Glomerular endothelial cell (primary cell): ENCODE data around the gene KCNJ5. TPM values are rescaled to one million over a fixed set of nuclear protein-coding genes. Genes with fewer than 3 reads are reported as not detected.

Source experiments
- DNase-seq: peaks from one replicate; pipeline ENCODE4 v3.0.0-alpha.2; 2011; ENCODE audit warnings: low read depth, low spot score; ENCODE audit errors: extremely low read depth
- total RNA-seq: library from RNA; depleted of rRNA; stranded (reverse); fragments of >200 nt; gene quantifications from 2 replicates; pipeline ENCODE4 v1.2.3, GENCODE V29; 2015

The KCNJ5 gene
- total RNA-seq = 0.15 and 0.41 TPM in 2 replicates

DNA sequence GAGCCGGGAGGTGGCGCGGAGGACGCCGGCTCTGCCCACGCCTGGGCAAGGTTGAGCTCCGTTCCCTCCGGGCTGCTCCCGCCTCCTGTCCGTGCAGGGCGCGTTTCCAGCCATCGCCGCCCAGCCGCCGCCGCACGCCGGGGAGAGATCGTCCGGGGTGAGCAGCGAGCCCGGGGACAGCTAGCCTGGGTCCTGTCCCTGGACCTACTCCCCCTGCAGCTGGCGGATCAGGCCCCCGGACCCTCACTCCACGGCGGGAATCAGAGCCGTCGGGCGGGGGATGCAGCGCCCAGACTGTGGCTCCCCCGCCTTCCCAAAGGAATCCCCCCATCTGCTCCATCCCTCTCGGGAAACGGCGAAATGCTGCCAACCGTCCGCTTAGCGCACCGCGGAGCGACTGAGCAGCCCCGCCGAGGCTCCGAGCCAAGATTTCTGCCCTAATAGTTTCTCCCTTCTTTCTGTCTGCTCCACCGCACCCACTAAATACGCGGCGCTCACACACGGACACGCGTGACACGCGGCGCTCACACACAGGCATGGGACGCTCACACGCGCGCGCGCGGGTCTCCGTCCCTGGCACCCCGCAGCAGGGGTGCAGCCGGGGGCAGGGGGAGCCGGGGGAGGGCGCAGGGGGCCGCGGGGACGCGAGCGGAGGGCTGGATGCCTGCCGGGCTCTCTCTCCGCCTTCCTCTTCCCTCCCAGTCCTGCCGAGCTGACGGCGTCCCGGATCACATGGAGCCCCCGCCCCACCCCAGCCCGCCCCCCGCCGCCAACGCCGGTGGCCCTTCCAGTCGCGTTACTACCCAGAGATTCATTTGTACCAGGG lies at the start of gene KCNJ5:
Gene KCNJ5, plus strand, starts transcription at position 814 of the 826 bp plus-strand sequence. CDS start 19,918 bp downstream, outside the sequence.
- no peak for DNase-seq

DNA sequence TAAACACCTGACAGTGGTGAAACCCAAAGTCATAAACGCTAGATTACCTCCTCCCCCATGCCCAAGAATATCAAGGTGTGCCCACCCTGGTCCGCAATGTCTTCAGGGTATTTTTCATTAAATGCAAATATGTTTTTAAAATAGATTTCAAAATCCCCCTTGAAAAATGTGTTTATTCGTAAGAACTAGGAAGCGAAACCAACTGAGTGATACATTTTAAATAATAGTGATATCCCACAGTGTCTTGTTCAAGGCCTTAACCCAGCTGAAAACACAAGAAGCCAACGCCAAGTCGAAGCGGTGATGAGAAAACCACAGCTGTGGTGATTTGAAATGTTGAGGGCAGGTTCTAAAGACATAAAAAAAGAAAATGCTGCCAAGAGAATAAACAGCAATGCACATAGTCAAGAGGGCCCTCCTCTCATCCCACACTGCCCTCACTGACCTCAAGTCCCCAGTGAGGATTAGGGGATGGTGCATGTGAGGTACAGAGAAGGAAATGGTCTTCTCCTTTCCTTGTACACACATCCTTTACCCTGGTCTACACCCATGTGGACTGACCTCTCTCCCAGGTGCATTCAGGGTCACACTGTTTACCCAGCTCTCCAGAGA lies 49.6 kb upstream of the KCNJ5 start:
- DNase-seq = no peak

DNA sequence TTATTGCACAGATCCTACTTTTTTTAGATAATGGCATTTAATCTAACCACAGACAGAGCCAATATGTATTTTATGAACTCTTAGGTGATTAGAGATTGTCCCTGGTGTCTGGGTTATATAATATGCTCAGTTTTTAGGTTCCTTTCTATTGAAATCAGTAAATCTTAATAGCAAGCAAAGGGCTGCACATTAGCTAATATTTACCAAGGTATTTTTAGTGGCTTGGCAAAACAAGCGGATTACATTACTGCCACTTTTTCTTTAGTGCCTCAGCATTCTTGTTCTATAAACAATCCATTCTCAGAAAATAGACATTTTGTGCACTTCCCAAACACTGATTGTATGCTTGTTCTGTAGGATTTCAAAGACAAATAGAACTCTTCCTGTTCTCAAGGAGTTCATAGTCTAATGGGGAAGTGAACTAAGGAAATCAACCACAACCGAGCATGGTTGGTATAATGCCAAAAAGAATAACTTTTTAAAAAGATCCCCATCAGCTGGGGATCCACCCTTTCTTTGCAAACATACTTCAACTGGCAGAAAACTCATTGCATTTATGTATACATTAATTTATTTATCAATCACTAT lies 47.9 kb upstream of the KCNJ5 start:
- no peak for DNase-seq

DNA sequence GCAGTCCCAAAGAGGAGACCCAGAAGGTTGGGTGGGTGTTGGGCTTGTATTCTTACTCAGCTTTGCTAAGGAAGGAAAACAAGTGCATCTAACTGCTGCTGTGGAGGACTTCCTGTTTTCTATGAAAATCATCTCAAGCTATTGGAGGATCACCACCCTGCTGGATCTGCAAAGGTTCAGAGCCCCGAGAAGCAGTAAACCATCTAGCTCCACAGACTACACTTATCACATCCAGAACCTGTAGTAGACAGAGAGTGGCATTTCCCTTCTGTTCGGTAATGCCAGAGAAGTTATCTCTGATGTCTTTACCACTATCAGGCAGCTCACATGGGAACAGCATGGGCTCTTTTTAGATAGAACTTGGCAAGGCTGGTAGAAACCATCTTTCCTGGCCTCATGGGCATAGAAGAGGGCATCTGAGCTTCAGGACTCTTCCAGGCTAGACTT lies 45.8 kb upstream of the KCNJ5 start:
- no peak for DNase-seq

DNA sequence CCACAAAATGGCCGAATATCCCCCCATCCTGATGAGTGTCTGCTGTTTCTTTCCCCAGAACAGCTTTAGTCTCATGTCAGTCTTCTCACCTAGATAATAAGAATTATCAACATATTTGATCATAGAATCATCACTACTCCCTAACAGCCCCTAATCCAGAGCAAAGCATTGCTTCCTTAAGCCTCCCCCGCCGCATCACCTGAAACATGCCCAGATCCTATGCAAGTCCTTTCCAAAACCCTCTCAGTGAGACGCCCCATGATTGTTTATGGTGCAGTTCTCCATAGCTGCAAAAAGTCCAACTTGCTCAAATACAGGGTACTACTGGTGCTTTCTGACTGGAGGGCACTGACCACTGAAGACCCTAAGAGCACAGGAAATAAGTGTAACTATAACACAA lies 44.2 kb upstream of the KCNJ5 start:
- no peak for DNase-seq

DNA sequence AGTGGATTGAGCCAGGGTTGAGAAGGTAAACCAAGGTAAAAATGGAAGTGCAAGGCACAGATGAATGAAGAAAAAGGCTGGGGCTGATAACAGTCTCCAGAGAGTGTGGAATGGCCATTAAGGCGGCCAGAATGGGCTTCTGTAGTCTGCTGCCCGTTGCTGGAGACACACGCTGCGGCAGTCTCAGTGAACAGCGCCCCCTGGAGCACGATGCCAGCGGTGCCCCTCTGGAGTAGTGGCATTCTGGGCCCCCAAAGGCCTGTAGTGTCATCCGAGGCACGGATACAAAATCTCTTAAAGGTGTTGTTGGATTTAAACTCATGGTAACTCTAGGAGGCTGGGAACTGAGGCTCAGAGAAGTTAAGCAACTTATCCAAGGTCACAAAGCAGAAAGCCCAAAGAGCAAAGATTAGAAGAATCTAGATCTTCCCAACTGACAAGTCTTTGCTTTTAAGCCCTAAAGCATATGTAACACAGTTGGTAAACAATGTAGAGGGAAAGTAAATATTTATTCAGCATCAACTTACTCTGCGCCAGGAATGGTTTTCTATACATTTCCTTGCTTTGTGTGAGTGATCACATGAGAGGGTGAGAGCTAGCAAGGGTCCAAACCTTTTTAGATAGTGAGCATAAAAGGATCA lies 42.2 kb upstream of the KCNJ5 start:
- no peak for DNase-seq

DNA sequence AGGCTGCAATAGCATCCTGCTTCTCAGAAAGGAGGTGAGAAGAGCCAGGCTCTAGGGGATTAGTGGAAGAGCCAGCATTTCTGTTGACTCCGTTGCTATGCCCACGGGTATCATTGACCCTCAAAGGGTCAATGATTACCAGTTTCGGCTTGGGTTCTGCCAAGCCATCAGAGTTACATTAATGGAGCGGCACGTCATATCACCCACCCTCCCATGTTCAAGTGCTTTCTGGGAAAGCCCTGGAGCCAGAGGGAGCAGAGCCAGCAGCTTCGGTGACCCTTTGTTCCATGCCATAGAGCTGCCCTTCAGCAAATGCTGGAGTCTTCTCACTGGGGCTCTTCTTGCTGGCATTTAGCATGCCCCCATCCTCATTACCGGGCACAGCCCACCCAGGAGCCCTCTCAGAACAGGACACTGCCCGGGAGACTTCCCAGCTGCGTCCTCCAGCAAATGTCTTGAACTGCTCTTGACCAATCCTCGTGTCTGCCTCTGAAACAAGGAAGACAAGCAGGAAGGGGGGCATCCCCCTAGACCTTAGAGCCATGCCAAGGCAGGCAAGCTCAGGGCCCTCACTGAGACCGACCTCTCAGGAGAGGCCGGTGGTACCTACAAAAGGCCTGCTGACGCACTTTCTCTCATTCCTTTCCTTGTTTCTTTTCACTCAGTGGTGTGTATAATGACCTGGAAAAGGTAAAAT lies 38.7 kb upstream of the KCNJ5 start:
- DNase-seq = no peak

DNA sequence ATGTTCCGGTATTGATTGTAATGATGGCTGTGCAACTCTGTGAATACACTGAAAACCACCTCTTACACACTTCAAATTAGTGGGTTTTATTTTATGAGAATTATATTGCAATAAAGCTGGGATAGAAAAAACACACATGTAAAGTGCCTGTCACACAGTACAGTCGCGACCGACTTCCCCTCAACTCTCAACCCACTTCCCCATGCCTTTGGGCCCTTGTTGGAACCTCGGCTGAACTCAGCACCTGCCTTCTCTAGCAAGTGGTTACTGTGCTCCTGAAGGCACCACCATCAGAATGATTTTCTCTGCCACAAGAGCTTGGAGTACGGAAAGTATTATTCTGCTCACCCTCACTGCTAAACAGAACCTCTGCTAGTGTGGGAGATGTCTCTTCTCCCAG lies 37.6 kb upstream of the KCNJ5 start:
- no peak for DNase-seq

DNA sequence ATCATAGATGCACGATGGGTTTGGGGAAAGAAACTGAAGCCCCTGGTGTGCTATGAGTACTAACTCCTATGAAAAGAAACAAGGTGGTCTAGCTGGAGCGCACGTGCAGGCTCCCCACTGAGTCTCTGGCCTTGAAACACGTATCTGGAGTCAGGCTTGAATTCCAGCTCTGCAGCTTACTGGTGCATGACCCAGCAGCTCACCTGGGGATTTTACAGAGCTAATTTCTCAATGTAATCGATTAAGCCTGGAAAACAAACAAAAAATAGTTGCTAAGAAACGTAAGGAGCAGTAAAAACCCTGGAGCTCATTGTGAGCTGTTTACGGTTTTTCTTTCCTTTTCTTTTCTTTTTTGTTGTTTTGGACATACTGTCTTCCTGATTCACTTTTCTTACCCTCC lies 36.3 kb upstream of the KCNJ5 start:
- no peak for DNase-seq

DNA sequence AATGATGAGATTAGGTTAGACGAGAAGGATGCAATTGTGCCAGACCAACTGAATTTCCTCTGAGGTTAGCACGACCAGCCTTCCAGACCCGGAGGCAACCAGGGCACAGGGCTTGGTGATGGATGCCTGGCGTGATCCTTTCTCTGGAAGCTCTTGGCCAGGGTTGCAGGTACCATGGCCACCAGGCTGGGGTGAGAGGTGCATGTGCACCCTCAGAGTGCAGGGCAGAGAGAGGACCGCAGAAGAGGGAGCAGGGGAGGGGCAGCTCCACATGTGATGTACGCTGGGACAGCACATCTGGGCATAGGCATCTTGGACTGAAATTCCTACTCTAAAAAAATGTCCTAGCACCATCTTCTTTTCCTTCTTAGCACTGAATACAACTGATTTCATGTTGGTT lies 34.9 kb upstream of the KCNJ5 start:
- DNase-seq = no peak

DNA sequence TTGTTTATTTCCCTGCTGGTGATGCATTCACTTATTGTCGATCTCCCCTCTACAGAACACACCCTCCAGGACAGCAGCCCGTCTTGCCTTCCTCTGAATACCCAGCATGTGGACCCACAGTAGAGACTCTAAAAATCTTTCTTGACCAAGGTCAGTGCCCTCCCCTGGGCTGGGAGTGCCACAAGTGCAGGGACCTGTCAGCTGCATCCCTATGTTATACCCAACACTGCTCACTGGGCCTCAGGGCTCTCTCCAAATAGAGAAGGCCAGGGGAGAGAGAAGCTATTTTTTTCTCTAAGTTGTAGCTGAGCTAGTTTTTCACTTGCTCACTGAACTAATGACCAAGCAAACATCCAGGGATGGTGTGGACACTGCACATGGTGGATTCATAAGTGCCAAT lies 33.8 kb upstream of the KCNJ5 start:
- no peak for DNase-seq

DNA sequence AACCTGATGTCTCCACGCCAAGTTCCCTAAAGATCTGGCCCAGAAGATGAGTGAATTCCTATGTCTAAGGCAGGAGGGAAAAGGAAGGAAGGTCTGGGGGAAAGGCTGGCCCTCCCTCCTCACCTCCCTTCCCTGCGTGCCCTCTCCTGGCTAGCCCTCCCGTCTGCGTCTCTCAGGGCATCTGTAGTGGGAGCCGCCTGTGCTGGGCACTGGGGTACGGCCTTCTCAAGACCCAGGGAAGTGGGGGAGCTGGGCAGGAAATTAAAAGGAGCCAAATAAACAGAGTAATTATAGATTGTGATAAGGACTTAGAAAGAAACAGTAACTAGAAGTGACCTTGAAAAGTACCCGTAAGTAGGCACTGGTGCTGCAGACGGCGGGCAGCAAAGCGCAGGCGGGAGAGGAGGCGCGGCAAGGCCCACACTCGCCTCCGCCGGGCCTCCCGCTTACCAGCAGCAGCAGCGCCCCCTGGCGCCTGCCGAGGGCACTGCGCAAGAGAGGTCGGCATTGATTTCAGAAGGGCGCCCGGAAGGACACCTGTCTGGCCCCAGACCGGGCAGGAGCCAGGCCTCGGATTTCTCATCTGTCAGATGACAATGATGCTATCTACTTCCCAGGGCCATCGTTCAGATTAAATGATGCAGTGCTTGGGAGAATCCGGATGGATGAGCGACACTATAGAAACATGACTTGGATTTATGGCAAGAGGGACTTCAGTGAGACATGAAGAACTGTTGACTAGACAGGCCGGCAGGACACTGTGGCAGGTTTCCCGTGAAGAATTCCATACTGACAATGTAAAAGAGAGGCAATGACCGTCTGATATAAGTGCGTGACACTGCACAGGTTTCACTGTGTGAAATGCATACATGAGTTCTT lies 31.4 kb upstream of the KCNJ5 start:
- DNase-seq = no peak

DNA sequence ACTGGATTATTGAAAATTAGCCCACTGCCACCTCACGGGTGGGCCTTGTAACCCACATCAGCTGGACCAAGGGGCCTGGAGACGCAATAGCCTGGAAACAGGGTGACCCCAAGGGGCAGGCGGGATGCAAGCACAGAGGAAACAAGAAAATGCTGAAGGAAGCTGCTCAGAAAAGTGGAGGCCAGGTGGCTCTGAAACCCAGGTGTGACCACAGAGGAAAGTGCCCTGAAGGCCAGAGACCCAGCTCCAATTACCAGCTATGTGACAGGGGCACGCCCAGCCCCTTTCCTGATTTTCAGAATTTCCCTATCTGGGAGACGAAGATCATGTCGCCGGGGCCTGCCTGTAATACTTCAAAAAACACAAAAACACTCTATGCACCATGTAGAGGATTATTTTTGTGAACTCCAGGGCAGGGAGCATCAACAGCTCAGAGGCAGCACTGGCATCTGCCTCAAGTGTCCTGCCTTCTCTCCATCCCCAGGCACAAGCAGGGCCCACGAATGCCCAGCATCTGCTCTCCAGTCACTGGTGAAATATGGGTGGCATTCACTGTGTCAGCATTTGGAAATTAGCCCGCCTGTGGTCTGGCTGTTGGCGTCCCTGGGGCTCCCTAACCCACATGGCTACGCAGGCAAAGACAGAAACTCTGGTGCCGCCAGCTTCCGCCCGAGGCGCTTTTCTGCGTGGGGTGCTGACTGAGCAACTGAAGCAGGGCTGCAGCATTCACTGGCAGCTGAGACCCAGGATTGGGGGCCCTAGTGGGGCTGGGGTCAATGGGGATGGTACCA lies 30.4 kb upstream of the KCNJ5 start:
- no peak for DNase-seq

DNA sequence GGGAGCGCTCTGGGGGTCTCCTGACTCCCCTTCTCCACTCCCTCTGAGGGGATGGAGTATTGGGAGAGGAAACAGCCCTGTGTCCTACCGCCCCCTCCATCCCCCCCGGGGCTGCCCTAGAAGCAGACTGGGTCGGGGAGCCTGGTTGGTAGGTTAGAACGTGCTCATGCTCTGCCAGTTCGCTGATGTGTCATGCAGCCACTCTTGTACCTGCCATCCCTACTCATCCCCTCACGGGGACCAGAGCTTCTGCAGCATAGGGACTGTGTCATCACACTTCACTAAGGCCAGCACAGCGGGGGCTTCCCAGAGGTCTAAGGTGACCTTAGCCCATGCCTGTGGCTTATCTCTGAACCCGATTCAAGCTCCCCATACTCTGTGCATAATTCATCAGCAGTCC lies 28.8 kb upstream of the KCNJ5 start:
- DNase-seq = no peak

DNA sequence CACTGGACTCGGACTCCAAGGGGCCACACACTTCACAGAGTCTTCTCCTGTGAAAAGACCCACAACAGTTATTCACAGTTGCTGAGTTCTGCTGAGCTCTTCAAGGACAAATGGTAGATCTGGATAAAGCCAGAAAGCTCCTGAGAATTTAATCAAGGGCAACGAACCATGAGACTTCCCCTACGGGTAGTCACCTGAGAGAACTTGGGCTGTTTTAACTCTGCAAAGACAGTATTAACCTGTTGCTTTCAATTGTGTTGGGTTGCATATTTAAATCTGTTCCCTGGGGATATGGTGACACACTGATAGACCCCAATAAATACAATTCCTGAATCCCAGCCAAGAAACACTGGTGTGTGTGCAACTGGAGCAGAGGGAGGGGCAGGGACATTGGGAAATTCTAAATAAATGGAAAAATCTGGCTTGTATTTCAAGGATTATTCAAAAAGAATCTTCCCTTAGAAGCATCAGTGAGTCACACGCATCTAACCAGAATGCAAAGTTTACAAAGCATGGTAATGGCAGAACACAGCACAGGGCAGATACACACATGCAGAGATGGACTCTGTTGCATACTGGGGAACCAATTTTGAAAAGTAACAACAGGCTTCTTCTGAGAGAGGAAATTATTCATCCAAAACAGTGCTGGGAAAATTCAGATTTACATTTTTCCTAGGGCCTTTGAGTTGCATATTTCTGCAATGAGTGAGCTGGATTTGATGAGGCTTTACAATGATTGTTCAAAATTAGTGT lies 28.1 kb upstream of the KCNJ5 start:
- no peak for DNase-seq

DNA sequence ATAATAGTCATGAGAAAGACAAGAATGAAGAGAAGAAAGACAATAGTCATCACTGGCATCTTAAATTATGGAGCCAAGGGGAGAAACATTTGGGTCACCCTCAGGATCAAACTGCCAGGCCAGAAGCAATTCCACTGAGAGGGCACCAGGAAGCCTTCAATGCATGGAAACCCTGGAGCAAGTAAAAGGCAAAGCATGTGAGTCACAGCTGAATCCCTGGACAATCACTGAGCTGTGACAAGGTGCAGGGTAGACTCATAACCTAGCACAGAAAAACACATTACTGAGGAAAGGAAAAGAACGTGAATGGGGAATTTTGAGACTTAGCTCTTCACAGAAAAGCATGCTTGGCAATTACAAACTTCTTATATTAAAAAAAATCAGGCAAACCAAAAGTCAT lies 25.7 kb upstream of the KCNJ5 start:
- DNase-seq = no peak

DNA sequence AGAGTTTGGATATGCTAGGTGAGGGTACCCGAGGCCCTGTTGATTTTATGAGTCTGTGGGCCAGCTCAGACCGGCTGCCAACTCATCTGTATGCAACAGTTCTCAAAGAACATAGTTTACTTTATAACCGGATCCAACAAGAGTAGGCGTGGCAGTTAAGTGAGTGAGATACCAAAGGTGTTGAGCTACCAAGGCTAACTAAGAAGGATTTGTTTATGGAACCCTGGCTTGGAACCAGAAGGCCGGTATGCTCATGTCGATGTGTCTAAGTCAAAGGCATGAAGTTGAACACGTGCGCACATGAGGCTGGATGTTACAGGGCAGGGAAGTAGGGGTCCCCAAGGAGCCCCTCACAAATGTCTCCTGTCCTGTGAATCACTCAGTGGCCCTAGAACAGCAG lies 23.9 kb upstream of the KCNJ5 start, which contains the start of gene KCNJ1:
Gene KCNJ1, minus strand, starts transcription at position 20 of the 400 bp plus-strand sequence. CDS start 27,053 bp downstream, outside the sequence.
- no peak for DNase-seq
